SU-DHL-6 (cell line): ENCODE data around the gene FCMR.

ENCODE experiments used
- EZH2phosphoT487 ChIP-seq: fragments of 200-600 bp; sonication (generic), shearing (Covaris generic); conservative IDR thresholded peaks from 2 replicates; pipeline ENCODE4 v1.6.1; 2018; ENCODE audit warnings: mild to moderate bottlenecking, antibody characterized with exemption, low read length, moderate library complexity, mixed read lengths
- TF ChIP-seq, protein P1 (sequence below): fragments of 200-600 bp; sonication (generic); IDR thresholded peaks from one replicate; pipeline ENCODE4 v1.5.1; 2017; ENCODE audit warnings: antibody characterized with exemption, mild to moderate bottlenecking, low read length, moderate library complexity; ENCODE audit not compliant: insufficient read depth, poor library complexity, severe bottlenecking

DNA sequence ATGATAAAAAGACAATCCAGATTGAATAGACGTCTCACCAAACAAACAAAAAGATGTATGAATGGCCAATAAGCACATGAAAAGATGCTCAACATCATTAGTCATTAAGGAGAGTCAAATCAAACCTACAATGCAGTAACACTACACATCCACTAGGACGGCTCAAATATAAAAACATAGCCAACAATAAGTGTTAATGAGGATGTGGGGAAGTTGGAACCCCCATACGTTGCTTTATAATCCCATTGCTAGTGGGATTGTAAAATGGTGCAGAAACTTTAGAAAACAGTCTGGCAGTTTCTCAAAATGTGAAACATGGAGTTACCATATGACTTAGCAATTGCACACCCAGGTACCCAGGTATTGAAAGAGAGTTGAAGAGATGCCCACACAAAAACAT, 39.2 kb downstream of the FCMR start:
- TF ChIP-seq, protein P1, sequence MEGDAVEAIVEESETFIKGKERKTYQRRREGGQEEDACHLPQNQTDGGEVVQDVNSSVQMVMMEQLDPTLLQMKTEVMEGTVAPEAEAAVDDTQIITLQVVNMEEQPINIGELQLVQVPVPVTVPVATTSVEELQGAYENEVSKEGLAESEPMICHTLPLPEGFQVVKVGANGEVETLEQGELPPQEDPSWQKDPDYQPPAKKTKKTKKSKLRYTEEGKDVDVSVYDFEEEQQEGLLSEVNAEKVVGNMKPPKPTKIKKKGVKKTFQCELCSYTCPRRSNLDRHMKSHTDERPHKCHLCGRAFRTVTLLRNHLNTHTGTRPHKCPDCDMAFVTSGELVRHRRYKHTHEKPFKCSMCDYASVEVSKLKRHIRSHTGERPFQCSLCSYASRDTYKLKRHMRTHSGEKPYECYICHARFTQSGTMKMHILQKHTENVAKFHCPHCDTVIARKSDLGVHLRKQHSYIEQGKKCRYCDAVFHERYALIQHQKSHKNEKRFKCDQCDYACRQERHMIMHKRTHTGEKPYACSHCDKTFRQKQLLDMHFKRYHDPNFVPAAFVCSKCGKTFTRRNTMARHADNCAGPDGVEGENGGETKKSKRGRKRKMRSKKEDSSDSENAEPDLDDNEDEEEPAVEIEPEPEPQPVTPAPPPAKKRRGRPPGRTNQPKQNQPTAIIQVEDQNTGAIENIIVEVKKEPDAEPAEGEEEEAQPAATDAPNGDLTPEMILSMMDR, result no peak
- TF ChIP-seq EZH2phosphoT487, result no peak
